DOHH2 (cell line): ENCODE measurements around the gene LEAP2.

Source experiments
- EZH2phosphoT487 ChIP-seq: fragments of 200-600 bp; sonication (generic); IDR thresholded peaks from 2 replicates; pipeline ENCODE4 v1.6.1; 2017; ENCODE audit warnings: borderline replicate concordance, mild to moderate bottlenecking, antibody characterized with exemption, low read length, moderate library complexity, mixed read lengths
- TF ChIP-seq, protein P1 (sequence below): fragments of 200-600 bp; sonication (generic); IDR thresholded peaks from one replicate; pipeline ENCODE4 v1.5.1; 2014; ENCODE audit warnings: antibody characterized with exemption, mild to moderate bottlenecking, low read depth, low read length; ENCODE audit not compliant: poor library complexity, severe bottlenecking

DNA sequence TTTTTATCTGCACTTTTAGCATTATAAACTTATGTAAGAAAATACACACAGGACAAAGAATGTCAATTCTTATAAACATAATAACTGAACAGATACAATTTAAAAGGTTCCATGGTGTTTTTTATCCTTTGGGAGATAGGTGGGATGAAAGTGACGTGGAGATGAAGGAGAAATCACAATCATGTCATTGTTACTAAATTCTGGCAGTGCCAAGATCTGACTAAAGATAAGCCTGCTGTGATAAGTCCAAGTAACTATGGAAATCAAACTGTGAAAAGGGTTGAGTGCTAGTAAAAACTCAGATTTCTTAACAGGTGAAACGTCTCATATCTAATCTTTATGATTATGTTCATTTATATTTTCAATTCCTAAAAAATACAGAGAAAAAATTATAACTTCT, 11.1 kb downstream of the LEAP2 start:
- TF ChIP-seq, protein P1, sequence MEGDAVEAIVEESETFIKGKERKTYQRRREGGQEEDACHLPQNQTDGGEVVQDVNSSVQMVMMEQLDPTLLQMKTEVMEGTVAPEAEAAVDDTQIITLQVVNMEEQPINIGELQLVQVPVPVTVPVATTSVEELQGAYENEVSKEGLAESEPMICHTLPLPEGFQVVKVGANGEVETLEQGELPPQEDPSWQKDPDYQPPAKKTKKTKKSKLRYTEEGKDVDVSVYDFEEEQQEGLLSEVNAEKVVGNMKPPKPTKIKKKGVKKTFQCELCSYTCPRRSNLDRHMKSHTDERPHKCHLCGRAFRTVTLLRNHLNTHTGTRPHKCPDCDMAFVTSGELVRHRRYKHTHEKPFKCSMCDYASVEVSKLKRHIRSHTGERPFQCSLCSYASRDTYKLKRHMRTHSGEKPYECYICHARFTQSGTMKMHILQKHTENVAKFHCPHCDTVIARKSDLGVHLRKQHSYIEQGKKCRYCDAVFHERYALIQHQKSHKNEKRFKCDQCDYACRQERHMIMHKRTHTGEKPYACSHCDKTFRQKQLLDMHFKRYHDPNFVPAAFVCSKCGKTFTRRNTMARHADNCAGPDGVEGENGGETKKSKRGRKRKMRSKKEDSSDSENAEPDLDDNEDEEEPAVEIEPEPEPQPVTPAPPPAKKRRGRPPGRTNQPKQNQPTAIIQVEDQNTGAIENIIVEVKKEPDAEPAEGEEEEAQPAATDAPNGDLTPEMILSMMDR = no peak
- no peak for TF ChIP-seq EZH2phosphoT487
